HL-60 (cell line): Measurements from ENCODE around the gene GABRG1.

Source experiments
- DNase-seq, 2 experiments: peaks; one replicate each; pipeline ENCODE4 v3.0.0-alpha.2; 2010 to 2020; ENCODE audit warnings: low read depth in 1 of 2, low spot score in 1 of 2
- H3K27ac ChIP-seq: fragments of 250-450 bp; sonication (Bioruptor Pico); replicated peaks from 2 replicates; pipeline ENCODE4 v1.5.1; 2020; ENCODE audit warnings: mild to moderate bottlenecking, moderate library complexity
- H3K27me3 ChIP-seq: fragments of 250-450 bp; sonication (Bioruptor Pico); 2 replicates; pipeline ENCODE4 v1.5.1; 2021; ENCODE audit warnings: mild to moderate bottlenecking, moderate library complexity; ENCODE audit not compliant: insufficient read depth, poor library complexity, severe bottlenecking
- H3K4me3 ChIP-seq: replicated peaks from 2 replicates; pipeline ENCODE4 v1.5.1; 2011; ENCODE audit warnings: mild to moderate bottlenecking, control low read depth, low read length; ENCODE audit not compliant: insufficient read depth
- GABPA ChIP-seq: IDR thresholded peaks from 2 replicates; pipeline ENCODE4 v1.6.1; 2012; ENCODE audit warnings: low read depth
- POLR2AphosphoS5 ChIP-seq: IDR thresholded peaks from 2 replicates; pipeline ENCODE4 v1.6.1; 2012; ENCODE audit warnings: low read depth
- REST ChIP-seq: IDR thresholded peaks from 2 replicates; pipeline ENCODE4 v1.6.1; 2012; ENCODE audit warnings: low read depth; ENCODE audit not compliant: insufficient replicate concordance
- SPI1 ChIP-seq: IDR thresholded peaks from 2 replicates; pipeline ENCODE4 v1.6.1; 2012; ENCODE audit warnings: low read depth, mild to moderate bottlenecking, borderline replicate concordance
- TF ChIP-seq, protein P1 (sequence below): IDR thresholded peaks from one replicate; pipeline ENCODE4 v1.5.1; 2011; ENCODE audit warnings: low read length, control low read depth, inconsistent platforms; ENCODE audit not compliant: insufficient read depth

GABRG1 gene

GRCh38 chr4:45992728-45993127 lies 131.1 kb downstream of the GABRG1 start:
- H3K4me3 ChIP-seq, result no peak overlapping the region
- no peak for TF ChIP-seq POLR2AphosphoS5
- TF ChIP-seq REST, result no peak
- TF ChIP-seq, protein P1, sequence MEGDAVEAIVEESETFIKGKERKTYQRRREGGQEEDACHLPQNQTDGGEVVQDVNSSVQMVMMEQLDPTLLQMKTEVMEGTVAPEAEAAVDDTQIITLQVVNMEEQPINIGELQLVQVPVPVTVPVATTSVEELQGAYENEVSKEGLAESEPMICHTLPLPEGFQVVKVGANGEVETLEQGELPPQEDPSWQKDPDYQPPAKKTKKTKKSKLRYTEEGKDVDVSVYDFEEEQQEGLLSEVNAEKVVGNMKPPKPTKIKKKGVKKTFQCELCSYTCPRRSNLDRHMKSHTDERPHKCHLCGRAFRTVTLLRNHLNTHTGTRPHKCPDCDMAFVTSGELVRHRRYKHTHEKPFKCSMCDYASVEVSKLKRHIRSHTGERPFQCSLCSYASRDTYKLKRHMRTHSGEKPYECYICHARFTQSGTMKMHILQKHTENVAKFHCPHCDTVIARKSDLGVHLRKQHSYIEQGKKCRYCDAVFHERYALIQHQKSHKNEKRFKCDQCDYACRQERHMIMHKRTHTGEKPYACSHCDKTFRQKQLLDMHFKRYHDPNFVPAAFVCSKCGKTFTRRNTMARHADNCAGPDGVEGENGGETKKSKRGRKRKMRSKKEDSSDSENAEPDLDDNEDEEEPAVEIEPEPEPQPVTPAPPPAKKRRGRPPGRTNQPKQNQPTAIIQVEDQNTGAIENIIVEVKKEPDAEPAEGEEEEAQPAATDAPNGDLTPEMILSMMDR, result no peak
- no peak for TF ChIP-seq SPI1
- H3K27me3 ChIP-seq, result no peaks in the 10 kb centered on the region
- no peak for DNase-seq
- H3K27ac ChIP-seq, result no peak overlapping the region

DNA sequence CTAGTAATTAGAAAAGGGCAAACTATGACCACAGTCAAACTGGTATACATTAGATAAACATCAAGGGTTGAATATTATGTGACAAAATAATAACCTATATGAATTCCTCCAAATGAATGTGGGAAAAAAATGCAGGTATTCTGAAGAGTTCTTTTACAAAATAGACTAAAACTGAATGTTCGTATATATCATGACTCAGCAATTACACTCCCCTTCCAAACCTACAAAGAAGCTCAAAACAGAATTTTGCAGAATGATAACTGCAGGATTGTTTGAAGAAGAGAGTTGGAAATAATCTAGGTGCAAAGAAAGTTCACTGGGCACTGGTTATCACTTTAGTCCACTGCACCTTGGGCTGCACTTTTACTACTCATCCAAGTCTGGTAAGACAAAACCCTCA lies 134.1 kb downstream of the GABRG1 start:
- Histone ChIP-seq H3K4me3 (no peak overlapping the region), H3K27ac (no peak overlapping the region), H3K27me3 (no peaks in the 10 kb centered on the region)
- no peak for DNase-seq
- no peak for TF ChIP-seq POLR2AphosphoS5
- TF ChIP-seq, protein P1, result no peak
- no peak for TF ChIP-seq SPI1
- TF ChIP-seq REST, result no peak
- no peak for TF ChIP-seq GABPA

DNA sequence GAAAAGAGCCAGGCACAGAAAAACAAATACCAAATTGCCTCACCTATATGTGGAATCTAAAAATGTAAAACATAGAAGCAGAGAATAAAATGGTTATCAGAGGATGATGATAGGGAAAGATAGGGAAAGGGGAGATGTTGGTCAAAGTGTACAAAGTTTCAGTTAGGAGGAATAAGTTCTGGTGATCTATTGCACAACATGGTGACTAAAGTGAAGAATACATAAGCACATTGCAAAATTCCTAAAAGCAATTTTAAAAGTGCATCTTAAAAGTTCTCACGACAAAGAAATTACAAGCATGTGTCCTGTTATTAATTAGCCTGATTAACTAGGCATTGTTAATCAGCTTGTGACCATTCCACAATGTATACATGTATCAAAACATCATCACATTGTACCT lies 136.0 kb downstream of the GABRG1 start:
- Histone ChIP-seq H3K27me3 (no peaks in the 10 kb centered on the region), H3K4me3 (no peak overlapping the region), H3K27ac (no peak overlapping the region)
- DNase-seq, result no peak
- TF ChIP-seq SPI1, result no peak
- no peak for TF ChIP-seq POLR2AphosphoS5
- no peak for TF ChIP-seq GABPA
- TF ChIP-seq, protein P1, result no peak
- TF ChIP-seq REST, result no peak
